ENCODE measurements around the gene DLG2.

Gene DLG2

DNA sequence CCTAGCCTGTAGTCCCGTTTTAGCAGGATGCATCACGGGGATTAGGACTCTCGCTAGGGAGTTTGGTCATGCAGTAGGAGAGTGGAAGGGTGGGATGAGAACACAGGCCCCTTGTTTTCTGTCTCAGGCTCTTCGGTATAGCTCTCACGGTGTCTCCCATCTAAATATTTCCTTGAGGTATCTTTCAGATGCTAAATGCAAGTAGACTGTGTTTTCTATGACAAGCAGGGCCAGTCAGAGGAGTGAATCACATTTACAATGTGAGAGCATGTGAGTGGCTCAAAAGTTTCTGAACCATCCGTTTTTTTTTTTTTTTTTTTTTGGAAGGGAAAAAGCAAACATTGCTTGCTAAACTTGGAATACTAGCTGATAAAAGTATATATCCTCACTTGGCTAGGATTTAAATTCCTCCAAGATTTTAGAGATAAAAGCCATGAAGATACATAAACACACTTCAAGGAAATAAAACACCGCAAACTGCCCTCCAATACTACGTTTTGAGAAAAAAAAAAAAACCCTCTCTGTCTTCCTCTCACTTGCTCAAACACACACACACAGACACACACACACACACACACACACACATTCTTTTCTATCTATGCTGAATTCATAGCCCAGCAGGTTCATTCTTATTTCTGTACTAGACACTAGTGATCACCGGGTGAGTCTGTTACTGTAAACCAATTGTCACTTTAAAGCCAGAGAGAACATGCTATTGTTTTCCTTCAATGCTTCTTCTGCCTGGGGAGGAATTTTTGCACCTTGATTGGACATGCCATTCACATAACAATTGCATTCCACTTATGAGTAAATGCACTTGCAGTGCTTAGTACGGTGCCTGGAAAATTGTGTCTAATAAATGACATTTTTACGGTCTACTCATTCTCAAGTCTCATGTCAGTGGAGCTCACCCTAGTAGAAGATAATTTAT lies 2116.3 kb downstream of the DLG2 start:
- no peak for FAIRE-seq
- no peak for DNase-seq (ENCODE audit: low spot score)

DNA sequence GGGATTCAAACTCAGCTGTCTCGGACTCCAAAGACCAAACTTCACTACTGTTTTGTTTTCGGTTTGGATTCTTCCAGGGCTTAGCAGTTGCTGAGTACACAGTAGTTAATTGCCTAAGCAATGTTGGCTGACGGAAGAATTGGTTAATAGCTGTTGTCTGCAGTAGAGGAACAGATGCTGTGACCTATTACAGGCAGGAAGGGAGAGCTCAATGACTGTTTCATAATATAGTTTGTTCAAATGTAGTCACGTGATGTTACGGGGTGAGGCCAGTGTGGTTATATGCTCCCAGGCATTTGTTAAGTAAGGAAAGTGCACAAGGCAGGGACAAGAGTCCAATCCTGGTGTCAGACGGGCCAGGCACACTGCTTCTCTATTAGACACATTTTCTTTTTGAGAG lies 2118.3 kb downstream of the DLG2 start:
- FAIRE-seq, result no peak
- no peak for DNase-seq (ENCODE audit: low spot score)

DNA sequence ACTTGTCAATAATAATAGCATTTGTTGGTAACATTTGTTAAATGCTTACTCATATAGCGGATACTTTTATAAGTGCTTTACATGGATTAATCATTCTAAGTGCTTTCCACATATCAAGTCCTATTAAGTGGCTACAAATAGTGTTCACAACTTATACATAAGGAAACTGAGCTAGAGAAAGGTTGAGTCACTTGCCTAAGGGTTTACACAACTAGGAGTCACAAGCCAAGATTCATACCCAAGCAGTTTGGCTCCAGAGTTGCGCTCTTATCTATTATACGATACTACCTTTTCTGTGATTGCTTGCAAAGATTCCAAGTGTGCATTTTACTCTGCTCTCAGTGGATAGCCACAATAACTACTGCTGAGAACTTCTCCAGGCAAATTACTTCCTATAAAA lies 2125.1 kb downstream of the DLG2 start:
- no peak for DNase-seq (ENCODE audit: low spot score)
- FAIRE-seq, result no peak

DNA sequence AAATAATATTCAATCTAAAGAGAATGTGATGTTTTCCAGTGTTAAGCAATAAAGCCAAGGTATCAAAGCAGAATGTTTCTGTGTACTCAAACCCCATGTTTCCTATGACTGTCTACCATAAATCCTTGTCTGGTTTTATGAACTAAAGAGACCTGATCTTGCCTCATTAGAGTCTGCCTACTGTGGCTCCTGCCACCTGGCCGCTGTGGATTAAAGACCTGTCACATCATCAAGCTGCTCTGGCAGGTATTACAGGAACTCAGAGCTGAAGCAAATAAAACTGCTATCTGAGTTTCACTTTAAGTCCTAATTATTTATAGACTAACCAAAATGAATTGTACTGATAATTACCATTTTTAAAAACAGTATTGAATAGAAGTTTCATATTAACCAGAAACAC lies 2133.2 kb downstream of the DLG2 start:
- FAIRE-seq (no peak), DNase-seq (ENCODE audit: low spot score) (no peak)

DNA sequence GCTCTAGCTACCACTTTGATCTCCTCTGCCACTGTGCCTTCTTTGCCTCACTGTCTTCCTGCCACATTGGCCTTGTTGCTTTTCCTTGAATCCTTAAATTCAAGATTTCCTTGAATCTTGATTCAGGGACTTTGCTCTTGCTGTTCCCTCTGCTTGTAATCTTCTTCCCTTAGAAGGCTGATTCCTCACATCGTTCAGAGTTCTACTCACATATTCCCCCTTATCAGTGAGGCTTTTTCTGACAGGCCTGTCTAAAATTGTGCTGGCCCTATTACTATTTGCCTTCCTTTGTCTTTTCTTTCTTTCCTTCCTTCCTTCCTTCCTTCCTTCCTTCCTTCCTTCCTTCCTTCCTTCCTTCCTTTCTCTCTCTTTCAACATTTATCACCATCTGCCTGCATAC lies 2134.1 kb downstream of the DLG2 start:
- DNase-seq (ENCODE audit: low spot score), result no peak
- FAIRE-seq, result no peak

DNA sequence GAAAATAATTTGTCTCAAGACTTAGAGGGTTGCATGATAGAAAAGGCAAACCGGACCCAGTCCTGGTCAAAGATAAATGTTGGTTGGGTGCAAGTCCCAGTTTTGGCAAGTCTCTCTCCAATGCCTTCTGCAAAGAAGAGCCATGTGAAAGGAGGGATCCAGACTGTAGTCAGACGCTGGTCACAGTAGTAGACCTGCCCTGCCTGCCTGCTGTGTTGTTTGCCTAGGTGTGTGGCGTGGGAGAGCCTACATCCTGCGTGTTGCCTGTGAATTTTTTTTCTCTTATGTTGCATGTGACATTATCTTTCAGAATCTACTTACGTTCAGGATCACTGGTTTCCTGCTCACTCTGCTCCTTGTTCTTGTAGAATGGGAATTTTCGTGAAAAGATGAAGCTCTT lies 2143.3 kb downstream of the DLG2 start:
- no peak for DNase-seq (ENCODE audit: low spot score)
- no peak for FAIRE-seq

DNA sequence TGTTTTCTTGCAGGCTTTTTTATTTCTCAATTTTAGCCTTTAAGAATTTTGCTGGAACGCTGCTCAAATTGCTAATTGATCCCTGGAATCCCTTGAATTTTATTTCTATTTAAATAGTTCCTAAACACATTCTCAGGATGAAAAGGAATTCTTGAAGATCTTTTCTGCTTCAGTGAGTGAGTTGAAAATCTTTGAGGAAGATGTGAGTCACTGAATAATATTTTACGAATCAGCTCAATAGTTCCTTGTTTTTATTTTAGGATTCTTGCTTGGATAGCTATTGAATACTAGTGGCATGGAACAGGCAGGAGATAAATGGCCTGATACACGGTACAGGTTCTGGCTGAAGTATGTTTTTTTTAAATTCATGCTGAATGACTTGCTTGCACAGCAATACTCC lies 2146.3 kb downstream of the DLG2 start:
- FAIRE-seq (no peak), DNase-seq (ENCODE audit: low spot score) (no peak)

DNA sequence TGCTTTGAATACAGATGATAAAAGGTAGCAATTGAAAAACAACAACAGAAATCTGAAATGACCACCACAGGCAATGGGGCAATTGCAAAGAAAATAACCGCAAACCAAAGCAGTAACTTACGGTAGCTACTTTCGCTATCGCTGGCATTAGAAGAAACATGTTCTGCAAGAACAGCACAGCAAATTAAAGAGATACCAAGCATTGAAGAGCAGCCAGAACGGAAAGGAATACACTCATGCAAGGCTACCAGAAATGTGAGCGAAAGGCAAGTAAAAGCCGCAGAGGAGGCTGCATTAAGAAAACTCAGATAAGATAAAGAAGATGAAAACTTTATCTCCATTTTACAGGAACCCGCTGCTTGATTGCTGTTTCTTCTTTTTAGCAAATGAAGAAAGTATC lies 2146.9 kb downstream of the DLG2 start:
- DNase-seq (ENCODE audit: low spot score) (no peak), FAIRE-seq (no peak)

DNA sequence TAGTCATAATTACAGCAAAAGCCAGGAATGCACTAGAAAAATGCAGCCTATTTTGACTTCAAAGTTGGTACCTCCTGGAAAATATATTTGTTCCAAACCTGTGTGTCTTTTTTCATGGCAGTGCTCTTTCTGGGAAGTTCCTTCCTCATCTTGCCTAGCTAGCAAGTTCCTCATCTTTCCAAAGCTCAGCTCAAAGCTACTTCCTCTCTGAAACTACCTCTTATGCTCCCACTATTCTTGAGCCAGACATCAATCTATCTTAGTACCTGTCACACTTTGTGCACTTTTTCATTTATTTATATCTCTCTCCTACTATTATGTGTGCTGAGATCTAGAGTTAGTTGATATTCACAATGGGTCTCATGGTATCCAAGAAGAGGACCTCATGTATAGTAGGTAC lies 2149.4 kb downstream of the DLG2 start:
- FAIRE-seq (no peak), DNase-seq (ENCODE audit: low spot score) (no peak)

DNA sequence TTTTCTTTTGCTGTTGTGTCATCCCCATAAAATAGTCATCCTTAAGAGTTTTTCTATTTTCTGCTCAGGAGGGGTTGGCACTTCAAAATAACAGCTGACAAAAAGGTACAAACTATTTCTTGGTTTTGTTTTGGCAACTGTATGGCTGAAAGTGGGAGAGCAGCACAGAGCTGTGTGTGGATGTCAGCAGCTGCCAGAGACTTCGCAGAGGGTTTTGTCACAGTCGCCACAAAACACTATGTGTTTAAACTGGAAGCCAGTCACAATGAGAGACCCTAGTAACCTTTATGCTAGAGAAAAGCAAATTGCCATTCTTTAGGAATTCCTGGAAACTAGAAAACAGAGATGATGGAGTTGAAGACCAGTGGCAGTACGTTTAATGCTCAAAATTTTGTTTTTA lies 2151.4 kb downstream of the DLG2 start:
- no peak for DNase-seq (ENCODE audit: low spot score)
- no peak for FAIRE-seq

DNA sequence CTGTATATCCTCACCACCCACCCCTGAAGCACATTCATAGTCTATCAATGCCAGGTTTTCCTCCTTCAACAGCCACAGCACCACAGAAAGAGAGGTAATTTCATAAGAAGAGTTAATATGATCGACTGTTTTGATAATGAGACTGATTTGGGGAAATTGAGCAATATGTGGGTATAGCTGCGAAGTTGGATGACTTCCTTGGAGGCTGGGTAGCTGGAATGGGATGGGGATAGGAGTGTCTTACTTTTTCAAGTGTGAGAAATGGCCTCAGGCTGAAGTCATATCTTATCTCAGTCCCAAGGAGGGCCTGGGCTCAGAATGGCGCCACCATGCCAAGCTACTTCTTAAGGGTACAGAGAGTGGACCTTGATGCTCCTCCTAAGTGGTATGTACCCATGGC lies 2153.4 kb downstream of the DLG2 start:
- FAIRE-seq, result no peak

DNA sequence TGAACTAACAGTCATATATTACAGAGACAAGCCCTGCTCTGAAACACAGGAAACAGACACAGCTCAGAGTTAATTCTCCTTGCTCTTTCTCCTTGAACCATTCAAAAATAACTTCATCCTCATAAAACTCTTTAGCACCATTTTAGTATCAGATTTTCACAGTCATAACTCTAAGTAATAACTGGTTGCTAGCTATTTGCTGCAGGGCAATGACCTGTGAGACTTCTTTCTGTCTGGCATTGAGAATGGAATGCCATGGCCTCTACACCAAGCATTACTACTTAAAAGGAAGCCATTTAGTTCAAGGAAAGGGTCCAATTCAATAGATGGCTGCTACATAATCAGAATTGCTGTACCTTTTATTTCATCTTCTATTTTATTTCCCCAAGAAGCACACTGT lies 2154.3 kb downstream of the DLG2 start:
- no peak for FAIRE-seq
- DNase-seq (ENCODE audit: low spot score), result no peak

More for the DNA sequence above, 2153.4 kb downstream of the DLG2 start:
- no peak for DNase-seq (ENCODE audit: low spot score)

DNA sequence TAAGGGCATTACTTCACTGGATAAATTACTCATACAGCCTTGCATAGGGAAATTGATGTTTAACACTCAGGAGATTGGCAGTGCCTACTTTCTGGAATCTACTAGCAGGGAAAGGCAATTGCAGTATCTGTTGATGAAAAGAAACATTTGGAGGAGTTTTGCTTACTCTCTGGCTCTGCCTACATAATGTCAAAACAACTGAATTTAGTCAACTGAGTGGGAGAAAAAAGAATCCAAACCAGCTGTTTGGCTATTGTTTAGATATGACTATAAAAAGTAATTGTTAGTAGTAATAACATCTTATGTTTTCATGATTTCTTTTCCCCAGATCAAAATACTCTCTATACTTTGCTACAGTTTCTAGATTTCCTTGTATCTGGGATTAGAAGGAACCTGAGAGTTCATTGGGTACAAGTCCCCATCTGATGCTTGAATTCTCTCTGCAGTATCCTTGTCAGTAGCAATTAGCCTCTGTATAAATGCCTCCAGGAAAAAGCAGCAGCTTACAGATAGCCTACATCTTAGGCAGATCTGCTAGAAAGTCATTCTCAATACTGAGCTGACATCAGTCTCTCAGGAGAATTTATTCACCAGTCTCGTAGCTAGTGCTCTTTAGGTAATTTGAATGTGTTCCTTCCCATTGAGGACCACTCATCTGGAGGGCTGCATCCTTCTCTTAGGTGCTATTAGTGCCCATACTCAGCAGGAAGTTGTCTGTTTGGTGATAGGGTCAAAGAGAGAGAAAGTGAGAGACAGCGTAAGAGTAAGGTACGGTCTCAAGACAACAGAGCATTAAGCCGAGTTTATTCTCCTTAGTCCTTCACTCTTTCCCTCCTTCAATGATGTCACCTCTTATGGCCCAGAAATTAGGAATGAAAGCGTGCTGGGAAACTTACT lies 2155.1 kb downstream of the DLG2 start:
- FAIRE-seq (no peak), DNase-seq (ENCODE audit: low spot score) (no peak)

DNA sequence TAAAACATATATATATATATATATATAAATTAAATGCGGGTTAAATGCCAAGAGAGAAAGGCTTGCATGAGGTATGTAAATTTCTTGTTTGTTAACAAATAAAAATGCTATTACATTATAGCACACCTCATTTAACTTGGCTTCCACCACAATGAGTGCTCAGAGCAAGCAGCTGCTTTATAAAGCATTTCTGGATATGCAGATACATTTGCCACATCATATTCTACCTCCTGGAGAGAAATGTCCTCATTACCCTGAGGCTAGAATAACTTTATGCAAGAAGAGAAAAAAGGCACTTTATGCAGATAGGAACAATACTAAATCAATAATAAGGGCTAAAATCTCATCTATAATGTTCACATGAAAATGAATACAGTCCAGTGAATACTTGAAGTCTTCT lies 2159.3 kb downstream of the DLG2 start:
- DNase-seq (ENCODE audit: low spot score) (no peak), FAIRE-seq (no peak)

DNA sequence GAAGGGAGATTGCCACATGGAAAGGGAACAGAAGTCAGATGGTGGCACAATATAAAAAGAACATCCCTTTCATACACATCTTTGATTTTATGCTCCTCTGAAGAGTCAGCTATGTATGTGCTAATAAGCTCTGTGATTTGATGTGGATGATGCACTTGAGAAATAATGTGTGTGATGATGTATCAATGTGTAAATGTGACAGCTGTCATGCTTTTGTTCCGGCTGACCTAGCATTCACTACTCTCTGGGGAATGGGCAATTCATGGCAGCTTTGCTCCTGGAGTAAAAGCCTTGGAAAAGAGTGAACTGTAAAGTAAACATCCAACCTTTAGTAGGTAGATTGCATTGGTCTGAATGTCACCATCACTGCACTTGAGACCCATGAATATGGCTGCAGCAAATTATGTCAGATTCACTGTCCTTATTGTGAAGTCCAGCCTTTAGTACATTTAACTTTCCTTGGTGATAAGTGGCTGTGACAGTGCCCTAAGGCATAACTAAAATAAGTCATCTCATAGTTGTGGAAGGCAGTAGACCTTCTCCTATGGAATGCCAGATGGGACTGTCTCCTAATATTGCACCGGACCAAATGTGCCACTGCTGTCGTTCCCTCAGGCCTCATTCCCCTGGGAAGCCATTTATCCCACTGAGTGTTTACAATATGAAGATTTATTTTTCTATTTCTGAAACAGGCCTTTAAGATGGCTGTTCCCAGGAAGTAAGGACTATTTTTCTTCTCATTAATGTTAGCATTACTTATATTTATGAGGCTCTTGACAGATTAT lies 2162.8 kb downstream of the DLG2 start:
- DNase-seq (ENCODE audit: low spot score) (no peak), FAIRE-seq (no peak)

DNA sequence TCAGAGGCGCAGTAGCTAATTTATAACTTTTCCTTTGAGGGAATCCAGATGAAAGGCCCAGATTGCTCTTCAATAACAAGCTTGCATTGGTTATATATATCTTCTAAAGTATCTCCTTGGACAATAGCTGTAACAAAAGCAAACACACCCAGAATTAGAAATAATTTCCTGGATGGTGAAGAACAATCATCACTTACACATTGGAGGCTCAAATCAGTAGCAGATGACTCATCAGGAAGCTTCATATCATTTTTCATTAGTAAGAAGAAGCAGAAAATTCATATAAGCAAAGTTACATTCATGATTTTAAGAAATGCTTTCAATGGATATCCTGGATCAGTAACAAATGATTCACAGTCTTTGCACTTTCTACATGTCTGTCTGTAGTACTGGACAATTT lies 2167.3 kb downstream of the DLG2 start:
- DNase-seq (ENCODE audit: low spot score) (no peak), FAIRE-seq (no peak)

DNA sequence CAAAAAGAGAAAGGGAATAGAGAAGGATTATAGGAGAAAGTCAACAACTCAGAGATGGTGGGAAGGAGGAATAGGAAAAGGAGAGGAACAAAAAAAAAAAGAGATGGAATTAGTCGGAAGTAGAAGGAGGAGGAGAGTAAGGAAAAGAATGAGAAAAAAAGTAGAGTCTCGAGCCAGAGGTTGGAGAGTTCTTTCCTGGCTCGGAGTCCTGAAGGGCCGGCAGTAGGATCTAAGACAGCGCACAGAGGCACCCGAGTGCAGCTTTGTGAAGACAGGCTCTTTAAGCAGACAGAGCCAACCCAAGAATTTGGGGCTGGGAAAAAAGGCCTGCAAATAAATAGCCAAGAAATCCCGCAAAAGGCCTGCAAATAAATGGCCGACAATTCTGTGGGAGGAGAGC lies 2170.6 kb downstream of the DLG2 start:
- FAIRE-seq, result no peak

DNA sequence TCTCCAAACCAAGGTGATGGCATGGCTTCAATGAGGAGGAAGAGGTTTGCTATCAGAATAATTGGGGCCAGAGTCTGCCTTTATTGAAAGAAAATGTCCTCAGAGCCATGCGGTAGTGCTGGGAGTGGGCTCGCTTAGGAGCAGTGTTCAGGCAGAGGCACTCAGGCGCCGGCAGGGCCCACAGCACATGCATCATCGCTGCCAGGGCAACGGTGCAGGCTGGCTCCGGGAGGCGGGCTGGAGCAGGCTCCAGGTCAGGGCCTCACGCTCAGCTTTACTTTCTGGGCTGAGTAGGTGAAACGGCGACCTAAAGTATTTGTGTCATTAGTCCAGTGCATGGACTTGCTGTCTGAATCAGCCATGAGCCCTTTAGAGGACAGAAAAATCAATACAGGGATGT lies 2171.1 kb downstream of the DLG2 start:
- FAIRE-seq, result no peak
- DNase-seq (ENCODE audit: low spot score), result no peak

More for the DNA sequence above, 2170.6 kb downstream of the DLG2 start:
- DNase-seq (ENCODE audit: low spot score), result no peak

DNA sequence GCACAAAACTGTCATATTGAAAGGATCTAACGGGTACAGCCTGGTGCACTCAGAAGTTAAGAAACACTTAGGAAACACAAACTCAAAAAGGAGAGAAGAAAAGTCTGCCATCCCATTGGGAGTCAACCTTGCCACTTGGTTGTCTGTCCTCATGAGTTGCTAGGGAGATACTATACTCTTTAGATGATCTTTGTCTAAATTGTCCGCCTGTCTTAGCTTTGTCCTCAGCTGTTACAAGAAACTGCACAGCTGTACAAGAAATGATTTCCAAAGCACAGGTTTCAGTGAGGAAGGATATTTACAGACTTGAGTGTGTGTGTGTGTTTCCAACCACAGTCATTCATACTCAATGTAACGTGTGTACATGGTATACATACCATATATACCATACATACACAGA lies 2171.8 kb downstream of the DLG2 start:
- FAIRE-seq (no peak), DNase-seq (ENCODE audit: low spot score) (no peak)

DNA sequence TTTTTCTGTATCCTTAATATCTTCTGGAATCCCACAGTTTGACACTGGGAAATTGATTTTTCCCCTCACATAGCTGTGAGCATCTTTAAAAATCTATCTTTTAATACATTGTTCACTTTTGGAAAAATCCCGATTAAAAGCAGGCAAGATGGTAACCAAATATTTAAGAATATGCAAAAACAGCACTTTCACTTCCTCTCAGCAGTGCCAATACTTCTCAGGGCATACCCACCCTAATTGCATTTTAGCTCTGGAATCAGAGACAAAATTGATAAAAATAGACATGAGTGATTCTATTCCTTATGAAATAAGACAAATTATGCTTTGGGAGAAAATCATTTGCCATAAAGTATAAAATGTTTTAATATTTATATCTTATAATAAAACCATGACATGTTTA lies 2172.5 kb downstream of the DLG2 start:
- DNase-seq (ENCODE audit: low spot score), result no peak
- FAIRE-seq, result no peak

DNA sequence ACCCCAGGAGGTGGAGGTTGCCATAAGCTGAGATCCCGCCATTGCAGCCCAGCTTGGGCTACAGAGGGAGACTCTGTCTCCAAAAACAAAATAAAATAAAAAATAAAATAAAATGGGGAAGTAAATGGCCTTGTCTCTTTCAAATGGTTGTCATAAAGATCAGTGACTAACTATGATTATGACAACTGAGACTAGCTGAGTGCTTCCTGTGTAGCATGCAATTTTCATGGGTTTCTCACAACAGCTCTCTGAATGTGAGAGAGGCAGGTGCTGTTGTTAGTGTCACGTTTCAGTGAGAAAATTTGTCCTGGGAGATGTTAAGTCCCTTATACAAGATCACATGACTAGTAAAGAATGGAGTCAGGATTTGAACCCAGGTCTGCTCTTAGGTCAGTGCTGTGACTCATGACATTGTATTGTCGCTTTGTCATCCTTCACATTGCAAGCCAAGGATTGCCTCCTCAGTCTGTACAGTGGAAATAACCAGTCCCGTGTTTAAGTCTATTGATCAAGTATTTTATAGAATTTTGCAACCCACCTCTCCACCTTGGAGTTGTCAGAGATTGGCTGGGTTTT lies 2177.7 kb downstream of the DLG2 start:
- DNase-seq (ENCODE audit: low spot score) (peak; percentile 6), FAIRE-seq (no peak)
